Stimulated activated CD4-positive, alpha-beta T cell treated with anti-CD3 and anti-CD28 coated beads, Interleukin-1b, Interleukin-23, amount 100 ng/mL, for 1 hour (primary cell): Measurements from ENCODE around the gene SAV1.
"Not testable (repeated sequence)": the region's sequence is repeated elsewhere in the genome, so short reads cannot be mapped to it uniquely, and the experiment has no call there.

Source experiments
- DNase-seq, 2 donors: peaks; one replicate each; pipeline ENCODE4 v3.0.0-alpha.2; 2020; ENCODE audit warnings: low read depth in 2 of 2

The SAV1 gene

DNA sequence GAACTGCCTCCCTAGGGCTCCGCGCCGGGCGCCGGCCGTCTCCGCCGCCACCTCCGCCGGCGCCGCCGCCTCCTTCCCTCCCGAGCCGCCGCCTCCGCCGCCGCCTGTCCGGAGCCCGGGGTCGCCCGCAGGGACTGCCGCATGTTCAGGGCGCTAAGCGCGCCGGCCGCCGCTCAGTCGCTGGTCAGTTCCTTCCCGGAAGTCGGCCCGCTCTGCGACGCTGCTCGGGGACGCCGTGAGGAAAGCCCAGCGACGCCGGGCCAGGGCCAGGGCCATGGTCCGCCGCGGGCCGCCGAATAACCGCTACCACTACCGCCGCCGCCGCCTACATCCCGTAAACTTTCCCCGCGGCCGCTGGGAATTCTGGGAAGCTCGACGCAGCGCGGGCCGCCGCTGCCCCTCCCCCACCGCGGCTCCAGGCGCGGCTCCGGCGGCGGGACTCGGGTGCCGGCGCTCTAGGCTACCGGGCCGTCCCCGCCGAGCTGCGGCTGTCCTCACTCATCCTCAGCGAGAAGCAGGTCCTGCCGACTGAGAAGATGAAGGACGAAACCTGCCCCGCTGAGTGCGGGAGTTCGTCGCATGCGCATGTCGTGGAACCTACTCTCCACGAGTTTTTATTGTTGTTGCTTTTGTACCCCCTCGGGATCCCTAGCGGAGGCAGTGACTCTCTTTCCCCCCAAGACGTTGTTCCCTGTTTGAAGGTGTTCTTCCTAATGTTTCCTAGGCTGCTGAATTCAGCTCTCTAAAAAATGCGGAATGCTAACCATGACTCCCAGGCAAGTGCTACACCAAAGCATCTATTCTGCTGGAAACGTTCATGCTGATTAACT lies at the start of gene SAV1:
TSS of gene SAV1 (minus strand) at position 311 of the 830 bp plus-strand sequence. CDS start 339 bp downstream, outside the sequence.
- DNase-seq: peak in 1 of 2 donors; percentile 28

DNA sequence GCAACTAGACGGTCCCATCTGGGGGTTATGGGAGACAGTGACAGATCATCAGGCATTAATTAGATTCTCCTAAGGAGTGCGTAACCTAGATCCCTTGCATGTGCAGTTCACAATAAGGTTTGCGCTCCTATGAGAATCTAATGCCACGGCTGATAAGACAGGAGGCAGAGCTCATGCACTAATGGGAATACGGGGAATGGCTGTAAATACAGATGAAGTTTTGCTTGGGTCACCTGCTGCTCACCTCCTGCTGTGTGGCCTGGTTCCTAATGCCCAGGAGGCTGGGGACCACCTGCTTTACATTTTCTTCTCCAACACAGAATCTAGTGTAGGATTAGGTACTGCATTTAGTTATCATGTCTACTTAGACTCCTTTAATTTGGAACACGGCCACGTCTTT lies 49.7 kb upstream of the SAV1 start:
- no peak for DNase-seq

DNA sequence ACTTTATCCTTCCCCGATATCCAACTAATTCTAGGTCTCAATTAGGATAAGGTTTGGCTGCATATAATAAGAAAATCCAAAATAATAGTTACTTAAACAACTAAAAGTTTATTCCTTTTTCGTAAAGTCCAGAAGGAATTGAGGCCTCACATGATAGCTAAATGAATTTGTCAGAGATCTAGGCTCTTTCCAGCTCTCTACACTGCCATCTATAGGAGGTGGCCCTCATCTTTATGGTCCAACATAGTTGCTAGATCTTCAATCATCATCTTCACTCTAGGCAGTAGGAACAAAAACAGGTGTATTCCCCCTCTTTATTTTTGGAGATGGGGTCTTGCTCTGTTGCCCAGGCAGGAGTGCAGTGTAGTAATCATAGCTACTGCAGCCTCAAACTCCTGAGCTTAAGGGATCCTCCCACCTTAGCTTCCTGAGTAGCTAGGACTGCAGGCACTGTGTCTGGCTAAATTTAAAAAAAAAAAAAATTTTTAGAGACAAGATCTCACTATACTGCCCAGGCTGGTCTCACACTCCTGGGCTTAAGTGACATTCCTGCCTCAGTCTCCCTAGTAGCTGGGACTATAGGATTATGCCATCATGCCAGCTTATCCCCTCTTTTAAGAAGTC lies 46.5 kb upstream of the SAV1 start:
- DNase-seq: no peak

DNA sequence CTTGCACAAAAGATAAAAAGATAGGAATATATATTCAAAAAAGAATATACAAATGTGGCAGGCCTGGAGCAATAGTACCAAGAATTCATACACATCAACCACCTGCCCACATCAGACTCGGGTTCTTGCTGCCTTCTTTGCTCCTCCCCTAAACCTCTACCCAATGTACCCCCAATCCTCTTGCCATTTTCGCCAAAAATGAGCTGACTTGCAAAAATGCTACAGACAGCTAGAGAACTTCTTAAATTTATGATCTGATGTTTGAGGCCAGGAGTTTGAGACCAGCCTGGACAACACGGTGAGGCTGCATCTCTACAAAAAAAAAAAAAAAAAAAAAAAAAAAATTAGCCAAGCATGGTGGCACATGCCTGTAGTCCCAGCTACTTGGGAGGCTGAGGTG lies 42.9 kb upstream of the SAV1 start:
- no peak for DNase-seq

DNA sequence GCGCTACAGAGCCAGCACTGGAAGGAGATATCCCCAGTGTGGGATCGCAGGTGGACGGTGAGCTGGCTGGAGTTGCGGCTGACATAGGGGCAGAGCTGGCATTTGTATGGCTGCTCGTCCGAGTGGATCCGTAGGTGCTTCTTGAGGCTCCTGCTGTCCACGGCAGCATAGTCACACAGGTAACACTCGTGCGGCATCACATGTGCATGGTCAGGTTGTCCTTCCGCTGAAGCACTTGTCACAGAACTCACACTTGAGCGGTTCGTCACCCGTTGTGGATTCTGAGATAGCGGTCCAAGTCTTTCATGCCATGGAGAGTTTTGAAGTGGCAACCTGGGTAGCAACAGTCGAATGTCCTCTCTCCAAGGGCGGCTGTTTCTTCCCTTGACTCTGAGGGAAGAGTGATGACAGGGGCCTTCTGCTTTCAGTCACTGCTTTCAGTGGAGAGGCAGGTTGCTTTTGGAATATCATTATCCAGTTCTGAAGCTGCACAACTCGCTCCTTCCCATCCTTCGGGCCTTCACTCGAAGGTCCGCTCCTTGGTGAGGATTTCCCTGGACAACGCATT lies 37.0 kb upstream of the SAV1 start:
- no peak for DNase-seq

DNA sequence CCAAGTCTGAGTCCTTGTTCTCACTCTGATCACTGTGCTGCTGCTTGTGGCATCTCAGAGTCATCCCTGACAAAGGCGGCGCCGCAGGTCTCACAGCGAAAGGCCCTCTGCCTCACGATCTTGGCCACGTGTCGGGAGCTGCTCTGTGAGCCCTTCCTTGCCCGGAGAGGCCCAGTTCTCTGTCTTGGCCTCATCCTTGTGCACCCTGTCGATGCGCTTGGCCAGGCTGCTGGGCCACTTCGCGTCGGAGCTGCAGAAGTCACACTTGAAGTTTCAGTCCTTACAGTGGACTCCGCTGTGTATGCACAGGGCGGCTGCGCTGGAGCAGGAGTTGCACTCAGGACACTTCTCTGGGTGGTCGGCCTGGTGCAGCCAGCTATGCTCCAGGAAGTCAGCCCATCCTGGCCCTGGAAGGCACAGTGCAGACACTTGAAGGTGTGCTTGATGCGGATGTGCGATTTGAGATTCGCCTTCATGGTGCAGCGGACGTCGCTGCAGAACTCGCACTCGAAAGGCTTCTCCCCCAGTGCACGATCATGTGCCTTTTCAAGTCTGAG lies 36.4 kb upstream of the SAV1 start:
- DNase-seq: no peak

DNA sequence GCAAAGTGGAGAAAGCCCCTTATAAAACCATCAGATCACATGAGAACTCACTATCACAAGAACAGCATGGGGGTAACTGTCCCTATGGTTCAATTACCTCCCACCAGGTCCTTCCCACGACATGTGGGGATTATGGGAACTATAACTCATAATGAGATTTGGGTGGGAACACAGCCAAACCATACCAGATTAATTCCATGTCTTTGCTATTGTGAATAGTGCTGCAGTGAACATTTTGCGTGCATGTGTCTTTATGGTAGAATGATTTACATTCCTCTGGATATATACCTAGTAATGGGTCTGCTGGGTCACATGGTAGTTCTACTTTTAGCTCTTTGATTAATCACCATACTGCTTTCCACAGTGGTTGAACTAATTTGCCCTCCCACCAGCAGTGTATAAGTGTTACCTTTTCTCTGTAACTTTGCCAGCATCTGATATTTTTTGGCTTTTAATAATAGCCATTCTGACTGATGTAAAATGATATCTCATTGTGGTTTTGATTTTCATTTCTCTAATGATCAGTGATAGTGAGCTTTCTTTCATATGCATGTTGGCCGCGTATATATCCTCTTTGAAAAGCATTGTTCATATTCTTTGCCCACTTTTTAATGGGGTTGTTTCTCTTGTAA lies 29.7 kb upstream of the SAV1 start:
- DNase-seq: no peak

DNA sequence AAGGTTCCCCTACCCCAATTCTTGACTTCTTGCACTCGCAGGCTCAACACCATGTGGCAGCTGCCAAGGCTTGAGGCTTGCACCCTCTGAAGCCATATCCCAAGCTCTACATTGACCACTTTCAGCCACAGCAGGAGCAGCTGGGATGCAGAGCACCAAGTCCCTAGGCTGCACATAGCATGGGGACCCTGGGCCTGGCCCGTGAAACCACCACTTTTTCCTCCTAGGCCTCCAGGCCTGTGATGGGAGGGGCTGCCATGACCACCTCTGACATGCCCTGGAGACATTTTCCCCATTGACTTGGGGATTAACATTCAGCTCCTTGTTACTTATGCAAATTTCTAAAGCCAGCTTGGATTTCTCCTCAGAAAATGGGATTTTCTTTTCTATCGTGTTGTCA lies 26.2 kb upstream of the SAV1 start:
- not testable (repeated sequence) for DNase-seq

DNA sequence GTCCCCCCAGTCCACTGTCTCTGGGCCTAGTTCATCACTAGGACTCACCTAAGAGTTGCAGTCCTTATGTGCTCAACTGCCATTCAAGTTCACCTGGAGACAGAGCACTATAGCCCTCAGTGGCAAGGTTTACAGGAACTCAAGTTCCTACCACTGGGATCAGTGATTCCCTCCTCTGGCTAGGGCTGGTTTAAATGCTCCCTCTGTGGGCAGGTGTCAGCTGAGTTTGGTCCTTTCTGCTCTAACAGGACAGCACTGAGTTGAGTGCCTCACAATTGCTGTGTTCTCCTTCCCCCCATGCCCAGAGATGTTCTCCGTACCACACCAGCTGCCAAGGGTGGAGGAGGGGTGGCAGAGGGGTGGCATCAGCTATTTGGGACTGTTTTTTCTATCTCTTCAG lies 20.8 kb upstream of the SAV1 start:
- DNase-seq: no peak

DNA sequence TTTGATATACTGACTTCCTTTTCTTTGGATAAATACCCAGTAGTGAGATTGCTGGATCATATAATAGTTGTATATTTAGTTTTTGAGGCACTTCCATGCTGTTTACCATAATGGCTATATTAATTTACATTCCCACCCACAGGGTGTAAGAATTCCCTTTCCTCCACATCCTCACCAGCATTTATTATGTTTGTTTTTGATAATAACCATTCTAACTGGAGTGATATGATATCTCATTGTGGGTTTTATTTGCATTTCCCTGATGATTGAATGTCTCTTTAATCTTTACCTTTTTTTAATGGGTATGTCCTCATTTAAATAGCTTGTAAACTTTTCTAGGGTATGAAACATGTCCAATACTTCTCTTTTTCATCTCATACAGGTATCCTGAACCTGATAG lies 11.6 kb upstream of the SAV1 start:
- DNase-seq: no peak

DNA sequence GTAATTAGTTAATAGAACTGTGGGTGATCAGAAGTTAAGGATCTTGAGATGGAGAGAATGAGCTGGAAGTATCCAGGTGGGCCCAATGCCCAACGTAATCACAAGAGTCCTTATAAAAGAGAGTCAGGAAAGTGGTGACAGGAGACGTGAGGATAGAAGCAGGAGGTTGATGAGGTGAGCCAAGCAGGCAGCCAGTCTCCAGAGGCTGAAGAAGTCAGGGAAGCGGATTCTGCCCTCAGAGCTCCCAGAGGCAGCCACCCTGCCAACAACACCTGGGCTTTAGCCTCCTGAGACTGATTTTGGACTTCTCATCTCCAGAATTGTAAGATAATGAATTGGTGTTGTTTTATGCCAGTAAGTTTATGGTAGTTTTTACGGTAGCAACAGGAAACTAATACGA lies 10.1 kb upstream of the SAV1 start:
- no peak for DNase-seq

DNA sequence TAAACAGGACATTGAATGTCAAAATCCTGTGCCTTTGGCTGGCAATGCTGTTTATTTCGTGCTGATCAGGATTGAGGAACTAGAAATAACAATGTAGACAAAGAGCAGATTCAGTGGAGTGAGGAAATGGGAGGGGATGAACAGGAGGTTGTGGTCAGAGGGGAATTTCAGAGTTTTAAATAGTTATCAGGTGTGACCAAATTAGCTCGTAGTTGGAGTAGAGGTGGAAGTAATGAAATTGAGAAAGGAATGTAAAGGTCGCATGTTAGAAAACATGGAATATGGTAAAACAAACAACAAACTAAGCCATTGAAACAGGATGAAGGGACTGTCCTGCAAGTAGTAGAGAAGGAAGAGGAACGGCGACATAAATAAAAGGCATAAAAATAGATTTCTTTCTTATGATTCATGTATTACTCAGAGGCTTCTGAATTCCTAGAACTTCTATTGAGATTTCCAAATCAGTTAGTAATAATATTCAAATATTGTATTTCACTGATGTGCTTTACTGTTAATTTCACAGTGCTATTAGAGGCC lies 9.5 kb upstream of the SAV1 start:
- no peak for DNase-seq

DNA sequence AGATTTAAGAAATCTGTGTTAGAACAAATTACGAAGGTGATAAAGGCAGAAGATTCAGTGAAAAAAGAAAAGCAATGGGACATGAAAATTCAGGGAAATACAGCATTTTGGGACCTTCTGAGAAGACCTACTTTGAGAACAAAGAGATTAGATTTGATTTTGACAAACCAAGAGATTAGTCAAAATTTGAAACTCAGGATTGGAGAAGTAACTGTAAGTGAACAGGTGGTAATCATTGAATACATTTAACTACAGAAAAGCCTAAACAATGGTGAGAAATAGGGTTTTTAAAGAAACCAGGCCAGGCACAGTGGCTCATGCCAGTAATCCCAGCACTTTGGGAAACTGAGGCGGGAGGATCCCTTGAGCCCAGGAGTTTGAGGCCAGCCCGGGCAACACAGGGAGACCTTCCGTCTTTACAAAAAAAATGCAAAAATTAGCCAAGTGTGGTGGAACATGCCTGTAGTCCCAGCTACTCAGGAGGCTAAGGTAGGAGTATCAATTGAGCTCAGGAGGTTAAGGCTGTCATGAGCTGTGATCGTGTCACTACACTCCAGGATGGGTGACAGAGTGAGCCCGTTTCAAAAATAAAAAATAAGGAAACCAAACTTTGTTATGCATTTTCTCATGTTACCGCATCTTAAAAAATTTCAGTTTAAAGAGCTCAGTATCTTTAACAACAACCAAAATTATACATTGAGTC lies 8.9 kb upstream of the SAV1 start:
- DNase-seq: no peak

DNA sequence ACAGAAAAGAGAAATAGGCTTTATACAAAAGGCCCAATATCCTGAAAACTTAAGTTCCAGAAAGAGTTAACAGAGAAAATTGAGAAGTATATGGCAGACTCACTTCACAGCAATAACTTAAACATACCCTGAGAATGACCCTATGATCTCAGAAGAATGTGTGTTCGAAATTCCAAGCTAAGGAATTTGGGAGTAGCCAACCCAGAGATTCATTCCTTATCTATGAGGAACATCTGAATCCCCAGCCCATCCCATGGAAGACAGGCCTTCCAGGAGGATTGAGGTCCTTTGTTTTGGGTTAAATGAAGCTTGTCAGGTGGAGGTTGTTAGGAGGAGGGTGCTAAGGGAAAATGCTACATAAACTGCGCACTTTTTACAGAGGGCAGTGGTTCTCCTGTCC lies 7.5 kb upstream of the SAV1 start:
- no peak for DNase-seq

DNA sequence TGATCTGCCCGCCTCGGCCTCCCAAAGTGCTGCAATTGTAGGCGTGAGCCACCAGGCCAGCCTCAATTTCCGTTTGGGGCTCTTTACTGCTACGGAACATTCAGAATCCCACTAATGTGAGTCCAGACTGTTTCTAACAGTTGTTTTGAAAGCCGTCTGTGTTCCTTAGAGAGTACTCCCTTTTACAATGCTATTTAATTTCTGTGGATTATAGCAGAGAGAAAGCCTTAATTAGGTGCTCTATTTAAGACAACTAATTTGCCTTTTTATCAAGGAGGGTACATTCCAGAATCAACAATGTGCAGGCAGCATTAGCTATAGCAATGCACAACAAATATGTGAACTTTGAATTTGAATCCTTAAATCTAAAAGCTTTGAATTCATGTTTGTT lies 2.8 kb upstream of the SAV1 start:
- DNase-seq: no peak

DNA sequence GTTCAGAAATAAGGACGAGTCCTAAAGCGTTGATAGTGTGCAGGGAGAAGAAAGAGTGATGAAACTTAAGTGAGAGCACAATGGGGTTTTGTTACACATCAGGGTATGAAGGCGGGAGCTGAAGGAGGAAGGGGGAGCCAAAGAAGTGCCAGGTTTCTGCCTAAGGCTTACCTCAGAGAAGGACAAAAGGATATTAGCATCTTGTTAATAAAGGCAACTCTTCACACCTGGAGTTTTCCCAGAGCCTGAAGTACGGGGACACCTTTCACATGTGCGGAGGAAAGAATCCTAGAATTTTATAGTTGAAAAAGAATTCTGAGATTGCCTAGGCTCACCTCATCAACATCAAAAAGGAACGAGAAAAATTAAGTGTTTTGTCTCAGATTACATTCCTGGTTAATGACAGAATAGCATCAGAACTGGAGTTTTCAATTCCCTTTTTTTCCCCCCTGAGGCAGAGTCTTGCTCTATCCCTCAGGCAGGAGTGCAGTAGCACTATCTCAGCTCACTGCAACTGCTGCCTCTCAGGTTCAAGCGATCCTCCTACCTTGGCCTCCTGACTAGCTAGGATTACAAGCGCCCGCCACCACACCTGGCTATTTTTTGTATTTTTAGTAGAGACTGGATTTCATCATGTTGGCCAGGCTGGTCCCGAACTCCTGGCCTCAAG lies 2.2 kb upstream of the SAV1 start:
- no peak for DNase-seq

DNA sequence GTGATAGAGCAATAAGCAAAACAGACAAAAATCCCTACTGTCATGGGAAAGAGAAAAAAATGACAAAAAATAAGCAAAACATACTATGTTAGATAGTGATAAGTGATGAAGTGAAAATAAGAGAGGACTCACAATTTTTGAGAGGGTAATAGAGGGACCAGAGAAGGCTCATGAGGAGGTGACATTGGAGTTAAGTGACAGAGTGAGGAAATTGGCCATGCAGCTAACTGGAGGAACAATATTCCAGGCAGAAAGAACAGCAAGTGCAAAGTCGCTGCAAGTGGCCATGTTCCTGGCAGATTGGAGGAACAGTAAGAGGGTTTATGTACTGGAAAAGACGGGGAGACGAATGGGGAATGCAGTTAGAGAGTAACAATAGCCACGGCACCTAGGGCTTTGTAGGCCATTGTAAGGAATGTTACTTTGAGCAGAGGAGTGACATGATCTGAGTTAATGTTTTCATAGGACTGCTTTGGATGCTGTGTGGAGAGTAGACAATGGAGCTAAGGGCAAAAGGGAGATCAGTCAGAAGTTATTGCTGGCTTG lies 1.4 kb upstream of the SAV1 start:
- DNase-seq: no peak

DNA sequence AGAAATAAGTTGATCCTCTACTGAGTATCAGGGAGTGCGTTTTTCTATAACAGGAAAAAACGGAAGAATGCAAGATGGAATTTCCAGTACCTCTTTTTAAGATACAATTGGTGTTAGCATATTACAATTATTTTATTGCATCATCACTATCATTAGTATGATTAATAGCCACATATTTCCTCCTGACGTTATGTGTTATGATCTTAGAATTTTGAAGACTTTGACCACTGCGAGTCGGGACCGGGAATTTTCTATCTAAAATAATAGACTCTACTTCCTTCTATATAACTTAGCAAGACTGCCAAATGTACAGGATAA lies 679 bp upstream of the SAV1 start:
- DNase-seq: no peak

DNA sequence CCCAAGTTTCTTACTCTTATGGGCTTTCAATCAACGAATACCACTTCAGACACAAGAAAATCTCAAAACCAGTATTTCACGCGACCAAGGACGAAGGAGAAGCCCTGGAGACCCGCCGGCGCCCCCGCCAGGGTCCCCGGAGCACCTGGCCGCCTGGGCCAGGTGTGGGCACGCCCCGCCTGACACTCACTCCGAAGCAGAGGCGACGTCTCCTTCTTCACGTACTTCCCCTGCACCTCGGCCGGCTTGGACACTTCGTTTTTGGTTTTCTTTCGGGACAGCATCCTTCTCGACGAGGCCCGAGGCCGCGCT lies 466 bp downstream of the SAV1 start:
- no peak for DNase-seq

DNA sequence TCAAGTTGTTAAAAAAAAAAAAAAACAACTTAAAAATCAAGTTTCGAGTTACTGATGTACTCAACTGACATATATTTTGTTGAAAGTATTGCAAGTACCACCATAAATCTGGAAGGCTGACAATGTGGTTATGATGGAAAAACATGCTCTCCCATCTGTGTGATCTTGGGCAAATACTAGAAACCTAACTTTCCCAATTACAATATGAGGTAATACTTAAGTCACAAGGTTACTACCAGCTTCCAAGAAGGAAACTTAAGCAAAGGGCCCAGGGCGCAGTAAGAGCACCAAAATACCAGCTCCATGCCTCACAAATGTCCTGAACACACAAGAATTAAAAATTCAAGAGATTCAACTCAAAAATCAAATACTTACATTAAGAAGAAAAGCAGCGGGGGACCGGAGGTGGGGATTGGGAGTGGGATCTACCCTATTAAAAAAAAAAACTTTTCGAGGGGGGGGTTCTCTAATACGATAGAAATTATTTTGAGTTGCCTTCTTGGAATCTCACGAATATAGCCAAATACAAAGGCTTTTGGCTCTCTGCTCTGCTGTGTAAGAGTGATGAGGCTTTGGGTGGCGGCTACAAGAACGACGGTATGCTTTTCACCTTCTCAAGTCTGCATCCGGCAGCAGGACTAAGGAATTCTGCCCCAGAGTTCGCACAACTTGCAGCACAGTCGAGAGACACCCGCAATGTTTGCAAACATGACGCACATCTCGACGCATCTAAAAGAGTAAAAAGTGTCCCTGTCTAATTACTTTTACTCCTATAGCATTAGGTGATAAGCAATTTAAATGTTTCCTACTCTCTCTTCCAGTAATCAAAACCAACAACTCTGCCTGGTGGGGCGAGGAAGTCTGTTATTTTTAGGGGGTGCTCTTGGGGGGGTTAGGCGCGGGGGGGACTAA lies 1.1 kb downstream of the SAV1 start:
- no peak for DNase-seq
